K562 (cell line): ENCODE data around the gene POLRMT. TPM values are rescaled to one million over a fixed set of nuclear protein-coding genes. Genes with fewer than 3 reads are reported as not detected.
A peak's percentile ranks its signal among the peaks of the same experiment; 100 is the strongest.

Source experiments
- CHD1 ChIP-seq: fragments of 200-600 bp; sonication (generic); IDR thresholded peaks from one replicate; pipeline ENCODE4 v1.6.1; 2012; ENCODE audit warnings: mild to moderate bottlenecking, moderate library complexity, low read length, inconsistent platforms
- CTCF ChIP-seq, 3 experiments: IDR thresholded peaks in 2 of 3; conservative IDR thresholded peaks in 1 of 3; 2 replicates each; pipeline ENCODE4 v1.5.1; 2011 to 2012; ENCODE audit warnings: low read length in 3 of 3, mild to moderate bottlenecking in 3 of 3, control low read depth in 2 of 3, improper control_type of control experiment in 1 of 3, inconsistent platforms in 1 of 3, low read depth in 1 of 3, mixed read lengths in 1 of 3, moderate library complexity in 1 of 3; ENCODE audit not compliant: insufficient read depth in 2 of 3
- E2F1 ChIP-seq: sonication (generic); formaldehyde crosslinking; IDR thresholded peaks from 2 replicates; pipeline ENCODE4 v1.8.1; 2023; ENCODE audit warnings: mild to moderate bottlenecking, missing genetic modification reagents, moderate library complexity
- EZH2 ChIP-seq: IDR thresholded peaks from 2 replicates; pipeline ENCODE4 v1.6.1; 2012; ENCODE audit warnings: low read depth, mild to moderate bottlenecking, inconsistent platforms, low read length, borderline replicate concordance
- FOXM1 ChIP-seq, 2 experiments: fragments of 450-650 bp in 1 of 2; sonication (generic) in 1 of 2; formaldehyde crosslinking in 1 of 2; IDR thresholded peaks; 2 replicates each; pipeline versions ENCODE4 v1.6.1 to v1.9.0; 2017 to 2022; ENCODE audit warnings: low read depth in 2 of 2, mild to moderate bottlenecking in 2 of 2, missing genetic modification reagents in 1 of 2, moderate library complexity in 1 of 2
- HIVEP1 ChIP-seq: fragments of 250-450 bp; sonication (Bioruptor Pico); IDR thresholded peaks from 2 replicates; pipeline ENCODE4 v1.4.0; 2020; ENCODE audit warnings: mild to moderate bottlenecking
- ILF3 ChIP-seq: fragments of 450-650 bp; IDR thresholded peaks from 2 replicates; pipeline ENCODE4 v1.6.1; 2018; ENCODE audit warnings: antibody characterized with exemption, mild to moderate bottlenecking, moderate library complexity, borderline replicate concordance
- KLF16 ChIP-seq: IDR thresholded peaks from 2 replicates; pipeline ENCODE4 v1.6.1; 2016; ENCODE audit warnings: antibody characterized with exemption
- L3MBTL2 ChIP-seq: fragments of 450-650 bp; IDR thresholded peaks from 2 replicates; pipeline ENCODE4 v1.6.1; 2016; ENCODE audit warnings: mild to moderate bottlenecking, moderate library complexity
- NFATC3 ChIP-seq: fragments of 450-650 bp; IDR thresholded peaks from 2 replicates; pipeline ENCODE4 v1.6.1; 2017; ENCODE audit warnings: mild to moderate bottlenecking
- NFYB ChIP-seq: IDR thresholded peaks from 2 replicates; pipeline ENCODE4 v1.6.1; 2011; ENCODE audit warnings: mild to moderate bottlenecking, moderate library complexity; ENCODE audit not compliant: insufficient read length; ENCODE audit errors: extremely low read depth
- NRF1 ChIP-seq, 2 experiments: fragments of 450-650 bp; IDR thresholded peaks in 1 of 2; conservative IDR thresholded peaks in 1 of 2; 2 replicates each; pipeline ENCODE4 v1.6.1; 2014; ENCODE audit warnings: mild to moderate bottlenecking in 2 of 2
- POLR2B ChIP-seq: fragments of 450-650 bp; IDR thresholded peaks from 2 replicates; pipeline ENCODE4 v1.6.1; 2018; ENCODE audit warnings: low read depth; ENCODE audit not compliant: partially characterized antibody
- SIX5 ChIP-seq, 2 experiments: IDR thresholded peaks; 2 replicates each; pipeline ENCODE4 v1.6.1; 2011; ENCODE audit warnings: low read length in 2 of 2, borderline replicate concordance in 1 of 2, low read depth in 1 of 2, mild to moderate bottlenecking in 1 of 2, moderate library complexity in 1 of 2; ENCODE audit not compliant: insufficient read depth in 1 of 2
- TBL1XR1 ChIP-seq, 2 experiments: IDR thresholded peaks; 2 replicates each; pipeline ENCODE4 v1.6.1; 2012; ENCODE audit warnings: improper control_type of control experiment in 2 of 2, low read length in 2 of 2, mild to moderate bottlenecking in 1 of 2
- U2AF2 ChIP-seq: fragments of 200-400 bp; formaldehyde crosslinking; optimal IDR thresholded peaks from 2 replicates; pipeline ENCODE3; 2017; ENCODE audit warnings: low read depth, mild to moderate bottlenecking, low read length
- ZBTB33 ChIP-seq: sonication (generic); formaldehyde crosslinking; IDR thresholded peaks from 2 replicates; pipeline ENCODE4 v1.8.1; 2023; ENCODE audit warnings: mild to moderate bottlenecking, missing genetic modification reagents
- ZBTB5 ChIP-seq: fragments of 450-650 bp; IDR thresholded peaks from 2 replicates; pipeline ENCODE4 v1.6.1; 2017; ENCODE audit warnings: antibody characterized with exemption
- ZNF76 ChIP-seq: fragments of 250-450 bp; sonication (Bioruptor Pico); IDR thresholded peaks from 2 replicates; pipeline ENCODE4 v1.4.0; 2020; ENCODE audit warnings: mild to moderate bottlenecking, moderate library complexity, borderline replicate concordance
- polyA plus RNA-seq, 8 experiments: library from polyadenylated mRNA; depleted of rRNA in 4 of 8; stranded (reverse) in 5 of 8; unstranded in 3 of 8; fragments of >200 nt; fragmentation: Nextera tagmentation in 2 of 8; fragmentation: Illumina TruSeq in 1 of 8; extraction: Ambion mirVana in 2 of 8; extraction: Trizol in 1 of 8; gene quantifications; 2 replicates each; pipeline versions ENCODE4 v1.2.1 to v1.2.3, GENCODE V29; 2011 to 2014; ENCODE audit warnings: inconsistent platforms in 1 of 8, missing spikeins in 1 of 8
- total RNA-seq, 7 experiments: library from RNA; depleted of rRNA in 6 of 7; stranded (reverse); fragments of >200 nt in 6 of 7; fragmentation: Illumina TruSeq in 2 of 7; extraction: Trizol in 2 of 7; gene quantifications; 2 replicates each; pipeline versions ENCODE4 v1.2.1 to v1.2.3, GENCODE V29; 2011 to 2021; ENCODE audit warnings: low replicate concordance in 1 of 7

The POLRMT gene
- total and polyA plus RNA-seq, 9 of the 15 experiments (the other 6 are each of a cell fraction or from before 2014, with no cell fraction given) = 30.3 to 144 (median 68.0) TPM

- TF ChIP-seq E2F1 (no peak), SIX5 (IDR thresholded peaks at IDR 0.05; ENCODE audit: borderline replicate concordance in 1 of 2, insufficient read depth in 1 of 2, low read depth in 1 of 2, low read length in 2 of 2) (no peak), ZNF76 (no peak), TBL1XR1 (IDR thresholded peaks at IDR 0.05; ENCODE audit: low read length in 2 of 2) (no peak), CTCF (IDR thresholded peaks at IDR 0.05 in 2 of 3, conservative IDR thresholded peaks at IDR 0.05 in 1 of 3; ENCODE audit: insufficient read depth in 2 of 3, low read depth in 1 of 3, low read length in 3 of 3) (peak; percentile 54 to 65 (median 64)), NFYB (no peak), U2AF2 (no peak), NFATC3 (no peak), FOXM1 (IDR thresholded peaks at IDR 0.05; ENCODE audit: low read depth) (no peak), FOXM1 (CRISPR knock-in tag; IDR thresholded peaks at IDR 0.05; ENCODE audit: low read depth) (no peak), ZBTB5 (no peak), CHD1 (no peak), KLF16 (no peak), L3MBTL2 (0 out of 2 replicates have a peak, but pooled peaks have one; percentile 10), EZH2 (no peak), HIVEP1 (CRISPR knock-in tag) (no peak), ILF3 (no peak), NRF1 (conservative IDR thresholded peaks at IDR 0.05 in 1 of 2, IDR thresholded peaks at IDR 0.05 in 1 of 2) (no peak), POLR2B (no peak), ZBTB33 (CRISPR knock-in tag) (peak; percentile 72)
These were observed 45.1 kb downstream of the POLRMT start (continued) for GRCh38 chr19:588093-588740.
